HEK293 (cell line): ENCODE results near the gene PABPN1.

Experiments used
- CTCF ChIA-PET: fragments of 350-600 bp; formaldehyde crosslinking; extraction: SDS; loops from one replicate; lab custom pipeline; 2021; ENCODE audit warnings: antibody characterized with exemption; lab: Yijun Ruan, JAX
- POLR2A ChIA-PET: fragments of 300-600 bp; formaldehyde crosslinking; extraction: SDS; loops from one replicate; lab custom pipeline; 2020; ENCODE audit warnings: antibody characterized with exemption, inconsistent platforms; lab: Yijun Ruan, JAX
- H3K27ac ChIP-seq: fragments of 200-500 bp; sonication (Bioruptor generic); 2 replicates; pipeline ENCODE4 v1.5.1; 2014; ENCODE audit warnings: low read depth, low read length, control low read depth, inconsistent platforms; ENCODE audit errors: extremely low read depth
- H3K36me3 ChIP-seq, 2 experiments: fragments of 200-500 bp in 1 of 2; sonication (Bioruptor generic) in 1 of 2; 1 replicate in 1 of 2; 2 replicates in 1 of 2; pipeline ENCODE4 v1.5.1; 2014 to 2017; ENCODE audit warnings: inconsistent platforms in 2 of 2, low read length in 2 of 2; ENCODE audit not compliant: control insufficient read depth in 2 of 2, insufficient read depth in 1 of 2
- H3K4me1 ChIP-seq: fragments of 200-500 bp; sonication (Bioruptor generic); 2 replicates; pipeline ENCODE4 v1.5.1; 2014; ENCODE audit warnings: mild to moderate bottlenecking, low read length, inconsistent platforms; ENCODE audit not compliant: control insufficient read depth, insufficient read depth
- H3K4me3 ChIP-seq: 2 replicates; pipeline ENCODE4 v1.5.1; 2011; ENCODE audit warnings: low read depth, mild to moderate bottlenecking, control low read depth, low read length, moderate library complexity
- H3K9me3 ChIP-seq: fragments of 200-500 bp; sonication (Bioruptor generic); 2 replicates; pipeline ENCODE4 v1.5.1; 2014; ENCODE audit warnings: low read depth, low read length, inconsistent platforms; ENCODE audit not compliant: control insufficient read depth, insufficient read depth
- PRDM1 ChIP-seq: fragments of 450-650 bp; formaldehyde crosslinking; IDR thresholded peaks from 2 replicates; pipeline ENCODE4; 2016; ENCODE audit warnings: missing biosample characterization, missing genetic modification characterization
- SCRT2 ChIP-seq: fragments of 450-650 bp; formaldehyde crosslinking; IDR thresholded peaks from 2 replicates; pipeline ENCODE4 v1.5.1; 2016; ENCODE audit warnings: missing biosample characterization, missing genetic modification characterization
- ZNF132 ChIP-seq: fragments of 450-650 bp; formaldehyde crosslinking; IDR thresholded peaks from 2 replicates; pipeline ENCODE4 v1.5.1; 2017; ENCODE audit warnings: missing biosample characterization, missing genetic modification characterization, borderline replicate concordance
- ZNF146 ChIP-seq: fragments of 450-650 bp; formaldehyde crosslinking; IDR thresholded peaks from 2 replicates; pipeline ENCODE4 v1.5.1; 2016; ENCODE audit warnings: missing biosample characterization, missing genetic modification characterization
- ZNF175 ChIP-seq: fragments of 450-650 bp; formaldehyde crosslinking; IDR thresholded peaks from 2 replicates; pipeline ENCODE4 v1.5.1; 2016; ENCODE audit warnings: missing biosample characterization, missing genetic modification characterization
- ZNF23 ChIP-seq: fragments of 450-650 bp; formaldehyde crosslinking; IDR thresholded peaks from 2 replicates; pipeline ENCODE4 v1.5.1; 2016; ENCODE audit warnings: missing biosample characterization, missing genetic modification characterization, borderline replicate concordance
- ZNF266 ChIP-seq: fragments of 450-650 bp; formaldehyde crosslinking; IDR thresholded peaks from 2 replicates; pipeline ENCODE4 v1.5.1; 2016; ENCODE audit warnings: missing biosample characterization, missing genetic modification characterization, low read depth
- ZNF416 ChIP-seq: fragments of 450-650 bp; formaldehyde crosslinking; IDR thresholded peaks from 2 replicates; pipeline ENCODE4 v1.5.1; 2016; ENCODE audit warnings: missing biosample characterization, missing genetic modification characterization
- ZNF530 ChIP-seq: fragments of 450-650 bp; formaldehyde crosslinking; IDR thresholded peaks from 2 replicates; pipeline ENCODE4 v1.5.1; 2016; ENCODE audit warnings: low read depth, missing biosample characterization, missing genetic modification characterization
- ZNF654 ChIP-seq: fragments of 450-650 bp; formaldehyde crosslinking; IDR thresholded peaks from 2 replicates; pipeline ENCODE4 v1.5.1; 2016; ENCODE audit warnings: low read depth, missing biosample characterization, missing genetic modification characterization
- ZNF785 ChIP-seq: fragments of 450-650 bp; formaldehyde crosslinking; IDR thresholded peaks from 2 replicates; pipeline ENCODE4 v1.5.1; 2016; ENCODE audit warnings: missing biosample characterization, missing genetic modification characterization
- ZNF791 ChIP-seq: fragments of 450-650 bp; formaldehyde crosslinking; IDR thresholded peaks from 2 replicates; pipeline ENCODE4 v1.5.1; 2016; ENCODE audit warnings: missing biosample characterization, missing genetic modification characterization
- TF ChIP-seq, protein P1 (sequence below): fragments of 450-650 bp; formaldehyde crosslinking; IDR thresholded peaks from 2 replicates; pipeline ENCODE4 v1.5.1; 2016; ENCODE audit warnings: missing biosample characterization, missing genetic modification characterization
- TF ChIP-seq, protein P2 (sequence below): fragments of 450-650 bp; formaldehyde crosslinking; IDR thresholded peaks from 2 replicates; pipeline ENCODE4 v1.5.1; 2016; ENCODE audit warnings: missing biosample characterization, missing genetic modification characterization
- TF ChIP-seq, protein P3 (sequence below): fragments of 450-650 bp; formaldehyde crosslinking; IDR thresholded peaks from 2 replicates; pipeline ENCODE4 v1.5.1; 2016; ENCODE audit warnings: missing biosample characterization, missing genetic modification characterization
- TF ChIP-seq, protein P4 (sequence below): fragments of 450-650 bp; formaldehyde crosslinking; IDR thresholded peaks from 2 replicates; pipeline ENCODE4 v1.5.1; 2016; ENCODE audit warnings: missing biosample characterization, missing genetic modification characterization

The PABPN1 gene

DNA sequence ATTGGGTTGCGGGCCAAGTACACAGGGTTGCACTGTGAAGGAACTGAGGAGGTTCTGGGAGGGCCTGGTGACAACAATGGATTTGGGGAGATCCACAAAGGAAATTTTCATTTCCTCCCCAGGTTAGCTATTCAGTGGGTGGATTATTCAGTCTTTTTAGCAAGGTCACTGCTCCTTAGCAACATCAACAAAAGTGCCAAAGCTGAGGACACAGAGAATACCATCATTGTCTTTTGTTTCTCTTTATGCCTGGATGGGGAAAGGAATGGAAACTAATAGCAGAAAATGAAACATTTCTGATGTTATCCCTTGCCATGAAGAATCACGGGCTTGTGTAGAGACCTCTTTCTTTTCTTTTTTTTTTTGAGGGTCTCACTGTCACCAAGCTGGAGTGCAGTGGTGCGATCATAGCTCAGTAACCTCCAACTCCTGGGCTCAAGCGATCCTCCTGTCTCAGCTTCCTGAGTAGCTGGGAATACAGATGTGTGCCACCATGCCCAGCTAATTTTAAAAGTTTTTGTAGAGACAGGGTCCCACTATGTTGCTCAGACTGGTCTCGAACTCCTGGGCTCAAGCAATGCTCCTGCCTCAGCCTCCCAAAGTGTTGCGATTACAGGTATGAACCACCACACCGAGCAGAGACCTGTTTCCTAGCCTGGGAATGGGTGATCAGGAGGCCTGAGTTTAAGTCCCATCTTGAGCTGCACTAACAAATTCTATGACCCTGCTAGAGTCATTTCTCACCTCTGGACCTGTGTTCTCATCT is 25.1 kb upstream of the PABPN1 start:
- H3K4me3 ChIP-seq, result no peak overlapping the region
- ChIA-PET CTCF (interaction anchor here (0.7 to 1.7 kb wide), 5 partner anchors 10 to 231 kb away, joined by 3 to 8 read pairs (median 3); partner anchors contain the start of gene HOMEZ), POLR2A (interaction anchor here (0.5 to 1.3 kb wide), 3 partner anchors 10 to 330 kb away, joined by 3 to 6 read pairs (median 5); partner anchors contain the start of gene HOMEZ)
- peaks cover 4 to 24% of the 10 kb centered on the region in 2 experiments for H3K36me3 ChIP-seq
- no peak overlapping the region for H3K27ac ChIP-seq
- H3K9me3 ChIP-seq, result no peaks in the 10 kb centered on the region
- H3K4me1 ChIP-seq, result peaks cover 7% of the 10 kb centered on the region; the same call in 1 of the 2 replicates
- TF ChIP-seq ZNF146 (tag by site-specific recombination), result no peak

DNA sequence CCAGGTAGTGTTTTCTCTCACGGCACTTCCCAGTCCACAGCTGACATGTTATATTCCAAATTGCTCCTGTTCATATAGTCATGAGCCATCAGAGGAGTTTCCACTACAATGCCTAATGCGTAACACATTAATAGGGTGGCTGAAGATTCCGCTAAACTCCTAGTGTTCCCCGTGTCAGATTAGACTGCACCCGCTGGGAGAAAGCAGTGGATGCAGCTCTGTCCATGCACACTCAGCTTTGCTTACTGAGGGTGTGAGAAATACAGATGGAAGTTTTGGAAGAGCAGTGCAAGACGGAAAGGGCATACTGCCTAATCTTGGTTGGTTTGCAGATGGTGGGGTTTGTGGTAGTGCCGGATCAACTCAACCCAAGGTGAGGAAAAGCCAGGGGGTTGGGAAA is 24.2 kb upstream of the PABPN1 start:
- CTCF ChIA-PET, result interaction anchor here (0.7 to 1.7 kb wide), 3 partner anchors 11 to 232 kb away, joined by 3 to 8 read pairs (median 3); partner anchors contain the start of gene HOMEZ
- POLR2A ChIA-PET, result interaction anchor here (1.1 to 2.1 kb wide), 3 partner anchors 9 to 25 kb away, joined by 3 to 8 read pairs (median 3); partner anchors contain the start of genes BCL2L2 and HOMEZ
- peaks cover 7% of the 10 kb centered on the region; the same call in 1 of the 2 replicates for H3K4me1 ChIP-seq
- H3K36me3 ChIP-seq, result peaks cover 4 to 24% of the 10 kb centered on the region in 2 experiments
- H3K27ac ChIP-seq, result no peak overlapping the region
- no peak overlapping the region for H3K4me3 ChIP-seq
- H3K9me3 ChIP-seq, result no peaks in the 10 kb centered on the region
- TF ChIP-seq, protein P1, sequence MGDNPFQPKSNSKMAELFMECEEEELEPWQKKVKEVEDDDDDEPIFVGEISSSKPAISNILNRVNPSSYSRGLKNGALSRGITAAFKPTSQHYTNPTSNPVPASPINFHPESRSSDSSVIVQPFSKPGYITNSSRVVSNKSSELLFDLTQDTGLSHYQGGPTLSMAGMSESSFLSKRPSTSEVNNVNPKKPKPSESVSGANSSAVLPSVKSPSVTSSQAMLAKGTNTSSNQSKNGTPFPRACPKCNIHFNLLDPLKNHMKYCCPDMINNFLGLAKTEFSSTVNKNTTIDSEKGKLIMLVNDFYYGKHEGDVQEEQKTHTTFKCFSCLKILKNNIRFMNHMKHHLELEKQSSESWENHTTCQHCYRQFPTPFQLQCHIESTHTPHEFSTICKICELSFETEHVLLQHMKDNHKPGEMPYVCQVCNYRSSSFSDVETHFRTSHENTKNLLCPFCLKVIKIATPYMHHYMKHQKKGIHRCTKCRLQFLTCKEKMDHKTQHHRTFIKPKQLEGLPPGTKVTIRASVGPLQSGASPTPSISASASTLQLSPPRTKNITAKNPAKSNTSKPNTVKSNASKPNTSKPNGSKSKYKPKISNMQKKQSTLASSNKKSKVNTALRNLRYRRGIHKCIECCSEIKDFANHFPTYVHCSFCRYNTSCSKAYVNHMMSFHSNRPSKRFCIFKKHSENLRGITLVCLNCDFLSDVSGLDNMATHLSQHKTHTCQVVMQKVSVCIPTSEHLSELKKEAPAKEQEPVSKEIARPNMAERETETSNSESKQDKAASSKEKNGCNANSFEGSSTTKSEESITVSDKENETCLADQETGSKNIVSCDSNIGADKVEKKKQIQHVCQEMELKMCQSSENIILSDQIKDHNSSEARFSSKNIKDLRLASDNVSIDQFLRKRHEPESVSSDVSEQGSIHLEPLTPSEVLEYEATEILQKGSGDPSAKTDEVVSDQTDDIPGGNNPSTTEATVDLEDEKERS (tag by site-specific recombination), result no peak
- no peak for TF ChIP-seq ZNF791 (tag by site-specific recombination)
- TF ChIP-seq ZNF266 (tag by site-specific recombination), result no peak
- no peak for TF ChIP-seq ZNF530
- TF ChIP-seq ZNF132 (tag by site-specific recombination), result no peak

DNA sequence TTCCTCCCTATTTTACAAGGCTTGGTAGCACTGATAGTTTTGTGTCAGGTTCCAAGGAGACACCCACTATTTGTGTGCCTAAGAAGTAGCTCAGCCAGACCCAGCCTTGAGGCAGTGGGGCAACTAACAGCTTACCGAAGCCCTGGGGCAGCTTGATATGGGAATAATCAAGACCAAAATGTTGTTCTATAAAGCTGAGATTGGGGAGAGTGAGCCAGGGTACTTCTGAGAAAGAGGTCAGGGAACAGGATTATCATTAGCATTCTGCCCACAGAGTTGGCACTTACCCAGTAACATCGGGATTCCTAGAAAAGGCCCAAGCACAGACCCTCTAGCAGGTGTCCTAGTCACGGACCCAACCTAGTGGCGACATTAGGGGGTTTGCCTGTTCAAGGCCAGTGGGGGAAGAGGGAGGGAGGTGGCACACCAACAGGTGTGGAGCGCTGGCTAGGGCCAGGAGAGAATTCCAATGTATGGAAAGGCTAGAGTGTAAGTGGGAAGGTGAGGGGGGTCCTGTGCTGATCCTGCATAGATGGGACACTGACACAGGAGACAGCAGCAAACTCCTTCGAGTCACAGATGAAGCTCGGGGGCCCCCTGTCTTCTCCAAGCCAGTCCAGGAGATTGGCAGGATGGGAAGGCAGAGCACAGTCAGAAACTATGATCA is 23.5 kb upstream of the PABPN1 start:
- peaks cover 4 to 24% of the 10 kb centered on the region in 2 experiments for H3K36me3 ChIP-seq
- no peaks in the 10 kb centered on the region for H3K9me3 ChIP-seq
- H3K27ac ChIP-seq, result no peak overlapping the region
- POLR2A ChIA-PET, result interaction anchor here (1.1 to 2.1 kb wide), 3 partner anchors 8 to 25 kb away, joined by 3 to 8 read pairs (median 3); partner anchors contain the start of genes BCL2L2 and HOMEZ
- H3K4me1 ChIP-seq, result peaks cover 7% of the 10 kb centered on the region; the same call in 1 of the 2 replicates
- CTCF ChIA-PET, result interaction anchor here (0.8 to 1.7 kb wide), 4 partner anchors 11 to 176 kb away, joined by 3 to 8 read pairs (median 4); partner anchors contain the start of gene HOMEZ
- TF ChIP-seq ZNF416 (tag by site-specific recombination) (no peak), SCRT2 (tag by site-specific recombination) (peak; percentile 67), ZNF23 (tag by site-specific recombination) (no peak)
- H3K4me3 ChIP-seq, result no peak overlapping the region

DNA sequence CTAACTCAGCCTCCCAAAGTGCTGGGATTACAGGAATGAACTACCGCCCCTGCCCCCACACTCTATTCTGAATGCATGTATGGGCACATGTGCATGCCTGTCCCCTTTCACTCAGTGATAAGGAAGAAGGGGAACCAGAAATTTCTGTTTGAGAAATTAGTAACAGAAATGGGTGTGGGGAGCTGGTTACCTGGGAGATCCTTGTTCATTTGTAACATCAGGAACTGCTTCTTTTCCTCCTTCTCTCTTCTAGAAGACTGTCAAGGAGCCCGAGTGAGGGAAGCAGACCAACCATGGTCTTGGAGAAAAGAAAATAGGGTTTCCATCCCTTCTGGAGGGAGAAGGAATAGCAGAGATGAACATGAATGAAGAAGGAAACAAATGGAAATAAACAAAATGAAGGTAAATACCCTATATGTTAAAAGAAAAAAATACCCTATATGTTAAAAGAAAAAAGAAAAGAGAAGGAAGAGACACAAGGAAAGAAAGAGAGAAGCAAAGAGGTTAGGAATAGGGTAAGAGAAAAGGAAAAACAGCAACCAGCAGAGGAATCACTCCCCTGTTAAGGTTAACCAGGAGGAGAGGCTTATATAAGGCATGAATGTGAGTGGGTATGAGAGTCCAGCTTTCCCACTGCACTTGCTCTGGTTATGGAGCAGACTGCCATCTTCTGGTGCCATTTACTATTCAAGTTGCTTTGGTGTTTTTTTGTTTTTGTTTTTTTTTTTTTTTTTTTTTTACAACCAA is 21.9 kb upstream of the PABPN1 start:
- CTCF ChIA-PET, result interaction anchor here (0.8 to 3.3 kb wide), 4 partner anchors 30 to 178 kb away, joined by 4 to 11 read pairs (median 5); no protein-coding TSS in a partner anchor
- POLR2A ChIA-PET, result interaction anchor here (2.1 kb wide), 1 partner anchor 13 kb away, joined by 8 read pairs; the partner anchor contains the start of gene HOMEZ
- Histone ChIP-seq H3K9me3 (no peaks in the 10 kb centered on the region), H3K4me3 (no peak overlapping the region), H3K36me3 (peaks cover 4 to 24% of the 10 kb centered on the region in 2 experiments)
- peak; percentile 20; the same call in 1 of the 2 replicates for TF ChIP-seq ZNF654 (tag by site-specific recombination)
- TF ChIP-seq ZNF785, result no peak
- peak; percentile 31; the same call in 1 of the 2 replicates for TF ChIP-seq PRDM1 (tag by site-specific recombination)
- TF ChIP-seq, protein P2, sequence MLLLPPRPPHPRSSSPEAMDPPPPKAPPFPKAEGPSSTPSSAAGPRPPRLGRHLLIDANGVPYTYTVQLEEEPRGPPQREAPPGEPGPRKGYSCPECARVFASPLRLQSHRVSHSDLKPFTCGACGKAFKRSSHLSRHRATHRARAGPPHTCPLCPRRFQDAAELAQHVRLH (tag by site-specific recombination), result no peak
- TF ChIP-seq, protein P3, sequence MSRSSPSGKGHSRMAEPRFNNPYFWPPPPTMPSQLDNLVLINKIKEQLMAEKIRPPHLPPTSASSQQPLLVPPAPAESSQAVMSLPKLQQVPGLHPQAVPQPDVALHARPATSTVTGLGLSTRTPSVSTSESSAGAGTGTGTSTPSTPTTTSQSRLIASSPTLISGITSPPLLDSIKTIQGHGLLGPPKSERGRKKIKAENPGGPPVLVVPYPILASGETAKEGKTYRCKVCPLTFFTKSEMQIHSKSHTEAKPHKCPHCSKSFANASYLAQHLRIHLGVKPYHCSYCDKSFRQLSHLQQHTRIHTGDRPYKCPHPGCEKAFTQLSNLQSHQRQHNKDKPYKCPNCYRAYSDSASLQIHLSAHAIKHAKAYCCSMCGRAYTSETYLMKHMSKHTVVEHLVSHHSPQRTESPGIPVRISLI (tag by site-specific recombination), result peak; percentile 87
- TF ChIP-seq, protein P4, sequence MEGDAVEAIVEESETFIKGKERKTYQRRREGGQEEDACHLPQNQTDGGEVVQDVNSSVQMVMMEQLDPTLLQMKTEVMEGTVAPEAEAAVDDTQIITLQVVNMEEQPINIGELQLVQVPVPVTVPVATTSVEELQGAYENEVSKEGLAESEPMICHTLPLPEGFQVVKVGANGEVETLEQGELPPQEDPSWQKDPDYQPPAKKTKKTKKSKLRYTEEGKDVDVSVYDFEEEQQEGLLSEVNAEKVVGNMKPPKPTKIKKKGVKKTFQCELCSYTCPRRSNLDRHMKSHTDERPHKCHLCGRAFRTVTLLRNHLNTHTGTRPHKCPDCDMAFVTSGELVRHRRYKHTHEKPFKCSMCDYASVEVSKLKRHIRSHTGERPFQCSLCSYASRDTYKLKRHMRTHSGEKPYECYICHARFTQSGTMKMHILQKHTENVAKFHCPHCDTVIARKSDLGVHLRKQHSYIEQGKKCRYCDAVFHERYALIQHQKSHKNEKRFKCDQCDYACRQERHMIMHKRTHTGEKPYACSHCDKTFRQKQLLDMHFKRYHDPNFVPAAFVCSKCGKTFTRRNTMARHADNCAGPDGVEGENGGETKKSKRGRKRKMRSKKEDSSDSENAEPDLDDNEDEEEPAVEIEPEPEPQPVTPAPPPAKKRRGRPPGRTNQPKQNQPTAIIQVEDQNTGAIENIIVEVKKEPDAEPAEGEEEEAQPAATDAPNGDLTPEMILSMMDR, result peak; percentile 39; the same call in 1 of the 2 replicates
- no peak for TF ChIP-seq ZNF175 (tag by site-specific recombination)
- TF ChIP-seq, all 188 proteins: peak for 4
- Histone ChIP-seq H3K27ac (no peak overlapping the region), H3K4me1 (peaks cover 7% of the 10 kb centered on the region; the same call in 1 of the 2 replicates)
